Measurements from ENCODE around the gene XPR1. TPM values are rescaled to one million over a fixed set of nuclear protein-coding genes. Genes with fewer than 3 reads are reported as not detected.
A peak's percentile ranks its signal among the peaks of the same experiment; 100 is the strongest.

XPR1 gene
- total and polyA plus RNA-seq, 10 of the 15 experiments (the other 5 are each of a cell fraction or from before 2014, with no cell fraction given) = 1.1 to 33.9 (median 11.3) TPM

DNA sequence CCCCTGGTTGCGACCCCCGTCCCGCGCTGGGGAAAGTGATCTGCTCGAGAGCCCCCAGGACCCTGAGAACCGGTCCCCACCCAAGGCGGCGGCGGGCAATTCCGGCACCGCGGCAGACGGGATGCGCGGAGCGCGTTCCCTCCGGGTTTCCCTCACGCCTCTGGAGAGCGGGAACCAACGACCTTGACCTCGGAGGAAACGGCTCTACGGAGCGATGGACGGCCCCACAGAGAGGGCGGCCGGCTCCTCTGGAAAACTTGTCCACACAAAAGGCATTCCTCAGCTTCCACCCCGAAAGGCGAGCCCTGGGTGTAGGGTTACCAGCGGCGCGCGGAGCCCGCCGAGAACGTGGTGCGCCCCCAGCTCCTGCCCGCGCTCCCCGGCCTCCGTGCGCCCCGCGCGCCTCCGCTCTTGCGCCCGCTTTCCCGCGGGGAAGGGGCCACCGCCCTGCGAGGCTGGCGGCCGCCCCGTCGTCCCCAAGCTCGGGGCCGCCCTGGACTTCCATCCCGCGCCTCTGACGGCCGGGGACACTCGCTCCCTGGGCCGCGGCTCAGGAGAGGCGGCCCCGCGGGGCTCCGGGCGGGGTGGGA lies 280.5 kb downstream of the XPR1 start (continued):
- TF ChIP-seq, protein P1, sequence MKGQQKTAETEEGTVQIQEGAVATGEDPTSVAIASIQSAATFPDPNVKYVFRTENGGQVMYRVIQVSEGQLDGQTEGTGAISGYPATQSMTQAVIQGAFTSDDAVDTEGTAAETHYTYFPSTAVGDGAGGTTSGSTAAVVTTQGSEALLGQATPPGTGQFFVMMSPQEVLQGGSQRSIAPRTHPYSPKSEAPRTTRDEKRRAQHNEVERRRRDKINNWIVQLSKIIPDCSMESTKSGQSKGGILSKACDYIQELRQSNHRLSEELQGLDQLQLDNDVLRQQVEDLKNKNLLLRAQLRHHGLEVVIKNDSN (IDR thresholded peaks at IDR 0.05; ENCODE audit: borderline replicate concordance, extremely low read length, insufficient read depth, low read depth, low read length) = no peak
- no peak for TF ChIP-seq POLR2A (IDR thresholded peaks at IDR 0.05; ENCODE audit: low read depth, low read length)
- TF ChIP-seq, protein P2, sequence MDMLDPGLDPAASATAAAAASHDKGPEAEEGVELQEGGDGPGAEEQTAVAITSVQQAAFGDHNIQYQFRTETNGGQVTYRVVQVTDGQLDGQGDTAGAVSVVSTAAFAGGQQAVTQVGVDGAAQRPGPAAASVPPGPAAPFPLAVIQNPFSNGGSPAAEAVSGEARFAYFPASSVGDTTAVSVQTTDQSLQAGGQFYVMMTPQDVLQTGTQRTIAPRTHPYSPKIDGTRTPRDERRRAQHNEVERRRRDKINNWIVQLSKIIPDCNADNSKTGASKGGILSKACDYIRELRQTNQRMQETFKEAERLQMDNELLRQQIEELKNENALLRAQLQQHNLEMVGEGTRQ (IDR thresholded peaks at IDR 0.05; ENCODE audit: borderline replicate concordance, low read depth, low read length) = no peak
- TF ChIP-seq ZNF687 (IDR thresholded peaks at IDR 0.05) = 0 out of 2 replicates have a peak, but pooled peaks have one; percentile 38
- TF ChIP-seq BMI1 (IDR thresholded peaks at IDR 0.05; ENCODE audit: borderline replicate concordance) = no peak
- no peak for TF ChIP-seq SMAD1 (IDR thresholded peaks at IDR 0.05; ENCODE audit: low read depth, partially characterized antibody)
- TF ChIP-seq SUZ12 (IDR thresholded peaks at IDR 0.05; ENCODE audit: unreplicated experiment) = peak; percentile 90
- TF ChIP-seq NR2F1 (conservative IDR thresholded peaks at IDR 0.05) = peak; percentile 72; the same call in 1 of the 2 replicates
- TF ChIP-seq HCFC1 (IDR thresholded peaks at IDR 0.05; ENCODE audit: low read length) = no peak
- TF ChIP-seq HDAC6 (IDR thresholded peaks at IDR 0.05; ENCODE audit: unreplicated experiment) = peak; percentile 97
- TF ChIP-seq SREBF1 (IDR thresholded peaks at IDR 0.05; ENCODE audit: low read length) = no peak
- TF ChIP-seq, protein P3, sequence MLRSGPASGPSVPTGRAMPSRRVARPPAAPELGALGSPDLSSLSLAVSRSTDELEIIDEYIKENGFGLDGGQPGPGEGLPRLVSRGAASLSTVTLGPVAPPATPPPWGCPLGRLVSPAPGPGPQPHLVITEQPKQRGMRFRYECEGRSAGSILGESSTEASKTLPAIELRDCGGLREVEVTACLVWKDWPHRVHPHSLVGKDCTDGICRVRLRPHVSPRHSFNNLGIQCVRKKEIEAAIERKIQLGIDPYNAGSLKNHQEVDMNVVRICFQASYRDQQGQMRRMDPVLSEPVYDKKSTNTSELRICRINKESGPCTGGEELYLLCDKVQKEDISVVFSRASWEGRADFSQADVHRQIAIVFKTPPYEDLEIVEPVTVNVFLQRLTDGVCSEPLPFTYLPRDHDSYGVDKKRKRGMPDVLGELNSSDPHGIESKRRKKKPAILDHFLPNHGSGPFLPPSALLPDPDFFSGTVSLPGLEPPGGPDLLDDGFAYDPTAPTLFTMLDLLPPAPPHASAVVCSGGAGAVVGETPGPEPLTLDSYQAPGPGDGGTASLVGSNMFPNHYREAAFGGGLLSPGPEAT (IDR thresholded peaks at IDR 0.05; ENCODE audit: low read depth) = peak; percentile 40; the same call in 1 of the 2 replicates
- no peak for TF ChIP-seq E2F4 (IDR thresholded peaks at IDR 0.05; ENCODE audit: low read depth, low read length)
- TF ChIP-seq RAD51 (IDR thresholded peaks at IDR 0.05) = no peak
- TF ChIP-seq GABPA (IDR thresholded peaks at IDR 0.05; ENCODE audit: low read depth) = no peak
- peak; percentile 37; the same call in 1 of the 2 replicates for TF ChIP-seq BACH1 (IDR thresholded peaks at IDR 0.05; ENCODE audit: borderline replicate concordance)
- no peak for TF ChIP-seq HSF1 (IDR thresholded peaks at IDR 0.05; ENCODE audit: low read depth, low read length)
- TF ChIP-seq RCOR1 (conservative IDR thresholded peaks at IDR 0.05; ENCODE audit: low read depth, low read length) = no peak
- no peak for TF ChIP-seq NR2C1 (IDR thresholded peaks at IDR 0.05)
- TF ChIP-seq GATAD2B (conservative IDR thresholded peaks at IDR 0.05; ENCODE audit: low read depth) = peak; percentile 92; the same call in 1 of the 2 replicates
- TF ChIP-seq IKZF1 (conservative IDR thresholded peaks at IDR 0.05) = peak; percentile 83
